Natural killer cell treated with Interleukin-12 subunit alpha and Interleukin-12 subunit beta and Interleukin-15 and Interleukin-18, amount 100 ng/mL, for 72 hours (primary cell): Measurements from ENCODE around the gene RPS6KC1. TPM values are rescaled to one million over a fixed set of nuclear protein-coding genes. Genes with fewer than 3 reads are reported as not detected.
"Not testable (repeated sequence)": the region's sequence is repeated elsewhere in the genome, so short reads cannot be mapped to it uniquely, and the experiment has no call there.

Source experiments
- ATAC-seq, 2 donors: fragments of 150-1000 bp; cut with Tn5 transposase in 1 of 2; sonication (Bioruptor Pico), chemical (Tn5 transposase) in 1 of 2; 2 replicates each; pipeline ENCODE4 v1.10.0; 2021
- DNase-seq: peaks from one replicate; pipeline ENCODE4 v3.0.0; 2022; ENCODE audit warnings: low spot score
- H3K27ac Mint-ChIP-seq, 2 donors: 1 replicate in 1 of 2; 2 replicates in 1 of 2; pipeline ENCODE4 v1.8.0; 2022; ENCODE audit warnings: mixed read lengths in 2 of 2, mild to moderate bottlenecking in 1 of 2, moderate library complexity in 1 of 2
- H3K27me3 Mint-ChIP-seq, 2 donors: 1 replicate in 1 of 2; 2 replicates in 1 of 2; pipeline ENCODE4 v1.8.0; 2022; ENCODE audit warnings: mixed read lengths in 2 of 2
- H3K36me3 Mint-ChIP-seq: one replicate; pipeline ENCODE4 v1.8.0; 2022; ENCODE audit warnings: mixed read lengths
- H3K4me1 Mint-ChIP-seq, 2 donors: 1 replicate in 1 of 2; 2 replicates in 1 of 2; pipeline ENCODE4 v1.8.0; 2022; ENCODE audit warnings: low read depth in 2 of 2, mixed read lengths in 2 of 2, mild to moderate bottlenecking in 1 of 2
- H3K4me3 Mint-ChIP-seq: one replicate; pipeline ENCODE4 v1.8.0; 2022; ENCODE audit warnings: mixed read lengths
- H3K9me3 Mint-ChIP-seq: 2 replicates; pipeline ENCODE4 v1.8.0; 2022; ENCODE audit warnings: mixed read lengths
- total RNA-seq, 2 donors: library from RNA; stranded (reverse); gene quantifications; one replicate each; pipeline ENCODE4 v1.2.3, GENCODE V29; 2022

RPS6KC1 gene, protein sequence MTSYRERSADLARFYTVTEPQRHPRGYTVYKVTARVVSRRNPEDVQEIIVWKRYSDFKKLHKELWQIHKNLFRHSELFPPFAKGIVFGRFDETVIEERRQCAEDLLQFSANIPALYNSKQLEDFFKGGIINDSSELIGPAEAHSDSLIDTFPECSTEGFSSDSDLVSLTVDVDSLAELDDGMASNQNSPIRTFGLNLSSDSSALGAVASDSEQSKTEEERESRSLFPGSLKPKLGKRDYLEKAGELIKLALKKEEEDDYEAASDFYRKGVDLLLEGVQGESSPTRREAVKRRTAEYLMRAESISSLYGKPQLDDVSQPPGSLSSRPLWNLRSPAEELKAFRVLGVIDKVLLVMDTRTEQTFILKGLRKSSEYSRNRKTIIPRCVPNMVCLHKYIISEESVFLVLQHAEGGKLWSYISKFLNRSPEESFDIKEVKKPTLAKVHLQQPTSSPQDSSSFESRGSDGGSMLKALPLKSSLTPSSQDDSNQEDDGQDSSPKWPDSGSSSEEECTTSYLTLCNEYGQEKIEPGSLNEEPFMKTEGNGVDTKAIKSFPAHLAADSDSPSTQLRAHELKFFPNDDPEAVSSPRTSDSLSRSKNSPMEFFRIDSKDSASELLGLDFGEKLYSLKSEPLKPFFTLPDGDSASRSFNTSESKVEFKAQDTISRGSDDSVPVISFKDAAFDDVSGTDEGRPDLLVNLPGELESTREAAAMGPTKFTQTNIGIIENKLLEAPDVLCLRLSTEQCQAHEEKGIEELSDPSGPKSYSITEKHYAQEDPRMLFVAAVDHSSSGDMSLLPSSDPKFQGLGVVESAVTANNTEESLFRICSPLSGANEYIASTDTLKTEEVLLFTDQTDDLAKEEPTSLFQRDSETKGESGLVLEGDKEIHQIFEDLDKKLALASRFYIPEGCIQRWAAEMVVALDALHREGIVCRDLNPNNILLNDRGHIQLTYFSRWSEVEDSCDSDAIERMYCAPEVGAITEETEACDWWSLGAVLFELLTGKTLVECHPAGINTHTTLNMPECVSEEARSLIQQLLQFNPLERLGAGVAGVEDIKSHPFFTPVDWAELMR
- total RNA-seq, result 10 to 100 TPM; 14.5 to 17.6 TPM

- Mint-ChIP-seq H3K9me3 (peaks cover 8% of the 10 kb centered on the region), H3K4me3 (peak within 1 kb of the TSS; percentile 99), H3K4me1 (peaks cover 32 to 36% of the 10 kb centered on the region in 2 donors), H3K27ac (peak within 1 kb of the TSS; percentile 96 to 97), H3K36me3 (peaks cover 17% of the 10 kb centered on the region), H3K27me3 (peaks cover 12% of the 10 kb centered on the region in 2 donors)
- DNase-seq, result peak; percentile 90
- peak; percentile 98 for ATAC-seq
Measured at GRCh38 chr1:213051127-213051880, at the start of gene RPS6KC1. Gene RPS6KC1 (plus strand): TSS chr1:213051241. CDS start chr1:213051405, 164 bp downstream.

DNA sequence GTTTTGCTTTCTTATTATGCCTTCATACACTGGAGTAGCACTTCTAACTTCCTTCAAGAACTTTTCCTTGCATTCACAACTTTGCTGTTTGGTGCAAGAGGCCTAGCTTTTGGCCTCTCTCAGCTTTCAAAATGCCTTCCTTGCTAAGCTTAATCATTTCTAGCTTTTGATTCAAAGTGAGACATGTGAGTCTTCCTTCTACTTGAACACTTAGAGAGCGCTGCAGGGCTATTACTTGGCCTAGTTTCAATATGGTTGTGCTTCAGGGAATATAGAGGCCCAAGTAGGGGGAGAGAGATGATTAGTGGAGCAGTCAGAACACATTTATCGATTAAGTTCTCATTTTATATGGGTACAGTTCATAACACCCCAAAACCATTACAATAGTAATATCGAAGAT lies 47.8 kb upstream of the RPS6KC1 start:
- peak overlapping the region; percentile 7 to 58 for H3K27ac Mint-ChIP-seq
- H3K36me3 Mint-ChIP-seq, result peaks cover 35% of the 10 kb centered on the region
- H3K4me3 Mint-ChIP-seq, result peak overlapping the region; percentile 47
- no peaks in the 10 kb centered on the region for H3K27me3 Mint-ChIP-seq
- H3K4me1 Mint-ChIP-seq, result peaks cover 9 to 22% of the 10 kb centered on the region in 2 donors
- DNase-seq (no peak), ATAC-seq (peak in 1 of 2 donors; percentile 96)
- no peaks in the 10 kb centered on the region for H3K9me3 Mint-ChIP-seq

DNA sequence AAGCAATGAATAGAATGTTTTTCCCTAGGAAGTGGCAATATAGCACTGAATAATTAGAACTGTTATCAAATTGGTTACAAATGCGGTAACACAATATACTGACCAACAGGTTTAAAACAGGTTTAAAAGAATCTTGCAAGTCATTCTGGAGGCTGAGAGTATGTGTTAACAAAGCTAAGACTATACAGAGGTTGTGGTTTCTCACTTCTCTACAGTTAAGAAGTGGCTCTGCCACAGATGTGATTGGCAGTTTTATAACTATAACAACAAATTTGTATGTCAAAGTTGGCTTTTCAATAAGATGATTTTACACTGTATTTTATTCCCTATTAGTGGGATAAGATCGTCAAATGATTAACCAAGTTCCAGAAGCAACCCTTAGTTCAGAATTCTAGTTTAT lies 42.5 kb upstream of the RPS6KC1 start:
- DNase-seq (no peak), ATAC-seq (peak; percentile 79 to 93)
- Mint-ChIP-seq H3K4me3 (peak overlapping the region; percentile 38), H3K4me1 (peaks cover 25 to 33% of the 10 kb centered on the region in 2 donors), H3K36me3 (peaks cover 21% of the 10 kb centered on the region), H3K27ac (peak overlapping the region; percentile 24 to 61), H3K9me3 (no peaks in the 10 kb centered on the region), H3K27me3 (no peaks in the 10 kb centered on the region)

DNA sequence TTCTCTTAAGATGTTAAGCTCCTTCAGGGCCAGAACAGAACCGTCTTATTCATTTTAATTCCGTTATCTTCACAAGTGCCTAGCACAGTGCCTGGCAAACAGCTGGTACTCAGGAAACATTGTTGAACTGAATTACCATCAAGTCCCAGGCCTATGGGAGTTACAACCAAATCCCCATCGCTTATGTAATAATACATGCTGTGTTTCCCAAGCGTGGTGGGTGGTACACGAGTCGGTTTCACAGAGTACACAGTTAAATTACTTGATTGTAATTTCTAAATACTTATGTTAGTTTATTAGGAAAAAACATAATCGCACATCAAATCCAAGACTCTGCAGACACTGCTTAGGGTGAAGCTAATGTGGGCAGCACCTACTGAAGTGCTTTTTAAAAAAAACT lies 36.4 kb upstream of the RPS6KC1 start:
- no peak for ATAC-seq
- H3K27ac Mint-ChIP-seq, result peak overlapping the region; percentile 84 to 90
- peaks cover 17 to 21% of the 10 kb centered on the region in 2 donors for H3K4me1 Mint-ChIP-seq
- DNase-seq, result no peak
- no peaks in the 10 kb centered on the region for H3K9me3 Mint-ChIP-seq
- no peaks in the 10 kb centered on the region for H3K27me3 Mint-ChIP-seq
- peaks cover 7% of the 10 kb centered on the region for H3K36me3 Mint-ChIP-seq
- peak overlapping the region; percentile 95 for H3K4me3 Mint-ChIP-seq

- Mint-ChIP-seq H3K4me1 (peaks cover 17 to 21% of the 10 kb centered on the region in 2 donors), H3K27ac (peak within 1 kb of the TSS; percentile 84 to 90), H3K9me3 (no peaks in the 10 kb centered on the region), H3K4me3 (peak within 1 kb of the TSS; percentile 95), H3K36me3 (peaks cover 7% of the 10 kb centered on the region), H3K27me3 (no peaks in the 10 kb centered on the region)
- peak; percentile 97 for ATAC-seq
- DNase-seq, result peak; percentile 96
Measured at GRCh38 chr1:213015099-213016050, 35.7 kb upstream of the RPS6KC1 start, which contains the start of gene ANGEL2. Gene ANGEL2 (minus strand): TSS chr1:213015867. CDS start chr1:213015671, 196 bp downstream.

GRCh38 chr1:213017447-213018273 lies 33.4 kb upstream of the RPS6KC1 start:
- Mint-ChIP-seq H3K36me3 (no peaks in the 10 kb centered on the region), H3K27ac (no peak overlapping the region), H3K4me3 (no peak overlapping the region), H3K4me1 (peaks cover 10 to 14% of the 10 kb centered on the region in 2 donors), H3K27me3 (peaks cover 0 to 6% of the 10 kb centered on the region in 2 donors), H3K9me3 (no peaks in the 10 kb centered on the region)
- DNase-seq, result no peak
- ATAC-seq, result no peak

- no peak overlapping the region for H3K4me3 Mint-ChIP-seq
- H3K27me3 Mint-ChIP-seq, result peaks cover 7 to 15% of the 10 kb centered on the region in 2 donors
- no peaks in the 10 kb centered on the region for H3K36me3 Mint-ChIP-seq
- ATAC-seq, result no peak
- peaks cover 0 to 6% of the 10 kb centered on the region in 2 donors for H3K4me1 Mint-ChIP-seq
- no peak for DNase-seq
- no peak overlapping the region for H3K27ac Mint-ChIP-seq
- no peaks in the 10 kb centered on the region for H3K9me3 Mint-ChIP-seq
Measured at GRCh38 chr1:213019450-213019849, 31.6 kb upstream of the RPS6KC1 start.

DNA sequence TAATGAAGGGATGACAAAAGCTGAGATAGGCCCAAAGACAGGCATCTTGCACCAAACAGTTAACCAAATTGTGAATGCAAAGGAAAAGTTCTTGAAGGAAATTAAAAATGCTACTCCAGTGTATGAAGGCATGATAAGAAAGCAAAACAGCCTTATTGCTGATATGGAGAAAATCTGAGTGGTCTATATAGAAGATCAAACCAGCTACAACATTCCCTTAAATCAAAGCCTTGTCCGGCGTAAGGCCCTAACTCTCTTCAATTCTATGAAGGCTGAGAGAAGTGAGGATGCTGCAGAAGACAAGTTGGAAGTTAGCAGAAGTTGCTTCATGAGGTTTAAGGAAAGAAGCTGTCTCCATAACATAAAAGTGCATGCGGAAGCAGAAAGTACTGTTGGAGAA lies 31.0 kb upstream of the RPS6KC1 start:
- H3K9me3 Mint-ChIP-seq, result no peaks in the 10 kb centered on the region
- no peaks in the 10 kb centered on the region for H3K36me3 Mint-ChIP-seq
- no peak overlapping the region for H3K27ac Mint-ChIP-seq
- no peak overlapping the region for H3K4me3 Mint-ChIP-seq
- ATAC-seq (no peak), DNase-seq (no peak)
- H3K4me1 Mint-ChIP-seq, result peaks cover 0 to 4% of the 10 kb centered on the region in 2 donors
- peaks cover 7 to 15% of the 10 kb centered on the region in 2 donors for H3K27me3 Mint-ChIP-seq

GRCh38 chr1:213027024-213027423 lies 24.0 kb upstream of the RPS6KC1 start:
- H3K4me3 Mint-ChIP-seq, H3K9me3 Mint-ChIP-seq, ATAC-seq, DNase-seq, H3K36me3 Mint-ChIP-seq, H3K27ac Mint-ChIP-seq, H3K4me1 Mint-ChIP-seq: not testable (repeated sequence)
- peaks cover 37 to 52% of the 10 kb centered on the region in 2 donors for H3K27me3 Mint-ChIP-seq

- H3K27me3 Mint-ChIP-seq, result peaks cover 24 to 28% of the 10 kb centered on the region in 2 donors
- no peak overlapping the region for H3K4me3 Mint-ChIP-seq
- no peak for ATAC-seq
- no peak overlapping the region for H3K27ac Mint-ChIP-seq
- H3K36me3 Mint-ChIP-seq, result no peaks in the 10 kb centered on the region
- no peak for DNase-seq
- no peaks in the 10 kb centered on the region for H3K9me3 Mint-ChIP-seq
- H3K4me1 Mint-ChIP-seq, result no peaks in the 10 kb centered on the region
Measured at GRCh38 chr1:213032651-213033050, 18.4 kb upstream of the RPS6KC1 start.

DNA sequence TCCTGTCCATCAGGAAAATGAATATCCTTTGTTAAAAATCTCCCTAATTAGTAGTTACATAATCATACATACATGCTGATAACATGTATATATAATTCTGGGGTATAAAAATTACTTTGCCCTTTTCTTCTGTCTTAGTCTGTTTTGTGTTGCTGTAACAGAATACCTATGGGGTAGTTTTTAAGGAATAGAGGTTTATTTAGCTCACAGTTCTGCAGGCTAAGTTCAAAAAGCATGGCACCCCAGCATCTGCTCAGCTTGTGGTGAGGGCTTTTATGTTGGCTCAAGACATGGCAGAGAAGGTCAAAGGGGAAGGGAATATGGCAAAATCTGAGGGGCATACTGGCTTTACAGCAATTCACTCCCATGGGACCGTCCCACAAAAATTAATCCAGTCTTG lies 16.3 kb upstream of the RPS6KC1 start:
- DNase-seq (no peak), ATAC-seq (no peak)
- Mint-ChIP-seq H3K27ac (no peak overlapping the region), H3K4me1 (no peaks in the 10 kb centered on the region), H3K9me3 (no peaks in the 10 kb centered on the region), H3K4me3 (no peak overlapping the region), H3K36me3 (no peaks in the 10 kb centered on the region), H3K27me3 (peaks cover 13 to 25% of the 10 kb centered on the region in 2 donors)
